Heart left ventricle (tissue), 13 donors: ENCODE measurements around the gene AP3S2.

Experiments used
- POLR2A ChIP-seq, 2 donors: fragments of 450-650 bp; IDR thresholded peaks; one replicate each; pipeline ENCODE4 v1.6.1; 2017; ENCODE audit warnings: antibody characterized with exemption in 2 of 2, mild to moderate bottlenecking in 2 of 2, moderate library complexity in 2 of 2
- TF ChIP-seq, protein P1 (sequence below), 12 donors: fragments of 200-600 bp; sonication (generic) in 4 of 12; IDR thresholded peaks; one replicate each; pipeline versions ENCODE4 v1.5.0 to v1.8.0; 2018 to 2022; ENCODE audit warnings: antibody characterized with exemption in 12 of 12, mild to moderate bottlenecking in 5 of 12
- donor health status: ischemic (EF 13 %, LVEDD 7.1; RV severe dilation, severe dysfunction).
- donor health status: DM: no; HTN: yes; CAD: no.
- donor health status: DM: no; HTN: no; CAD: no.
- donor health status: ischemic (EF 25% LVEDD 6.9; RV normal size, moderate dysfunction).
- donor health status: ischemic (EF 25% LVEDD 5.7; RV mildly dilated, moderate dysfunction).
- donor health status: ischemic (EF 35%, LVEDD 5.7; RV mildly dilated, moderate dysfunction).
- donor health status: nonischemic (EF 11% LVEDD 7.7; RV severe dilation, severe dysfunction).
- donor health status: DM: yes; HTN: yes; CAD: no.
- donor health status: PGD.
- donor health status: ischemic (EF 29% LVEDD 5.4; RV normal size, mild dysfunction).
- donor health status: nonischemic (EF 23%, LVEDD 6.1; RV moderate dilation, normal function).

DNA sequence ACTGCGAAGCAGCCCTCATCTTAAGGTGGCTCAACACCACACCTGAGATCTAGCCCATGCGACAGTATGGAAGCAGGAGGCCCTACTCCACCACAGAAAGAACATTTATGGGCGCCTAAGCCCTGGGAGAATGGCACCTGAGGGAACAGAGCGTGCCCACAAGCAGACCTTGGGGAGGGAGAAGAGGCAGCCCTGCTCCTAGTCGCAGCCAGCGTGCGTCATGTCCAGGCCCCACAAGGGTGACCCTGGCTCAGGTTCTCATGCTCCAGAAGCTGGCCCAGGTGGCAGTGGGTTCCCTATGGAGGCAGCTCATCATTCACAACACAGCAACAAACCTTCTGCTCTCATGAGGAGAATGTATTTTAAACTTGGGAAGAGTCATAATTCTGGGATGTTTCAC is 59.8 kb downstream of the AP3S2 start:
- TF ChIP-seq, protein P1, sequence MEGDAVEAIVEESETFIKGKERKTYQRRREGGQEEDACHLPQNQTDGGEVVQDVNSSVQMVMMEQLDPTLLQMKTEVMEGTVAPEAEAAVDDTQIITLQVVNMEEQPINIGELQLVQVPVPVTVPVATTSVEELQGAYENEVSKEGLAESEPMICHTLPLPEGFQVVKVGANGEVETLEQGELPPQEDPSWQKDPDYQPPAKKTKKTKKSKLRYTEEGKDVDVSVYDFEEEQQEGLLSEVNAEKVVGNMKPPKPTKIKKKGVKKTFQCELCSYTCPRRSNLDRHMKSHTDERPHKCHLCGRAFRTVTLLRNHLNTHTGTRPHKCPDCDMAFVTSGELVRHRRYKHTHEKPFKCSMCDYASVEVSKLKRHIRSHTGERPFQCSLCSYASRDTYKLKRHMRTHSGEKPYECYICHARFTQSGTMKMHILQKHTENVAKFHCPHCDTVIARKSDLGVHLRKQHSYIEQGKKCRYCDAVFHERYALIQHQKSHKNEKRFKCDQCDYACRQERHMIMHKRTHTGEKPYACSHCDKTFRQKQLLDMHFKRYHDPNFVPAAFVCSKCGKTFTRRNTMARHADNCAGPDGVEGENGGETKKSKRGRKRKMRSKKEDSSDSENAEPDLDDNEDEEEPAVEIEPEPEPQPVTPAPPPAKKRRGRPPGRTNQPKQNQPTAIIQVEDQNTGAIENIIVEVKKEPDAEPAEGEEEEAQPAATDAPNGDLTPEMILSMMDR (IDR thresholded peaks at IDR 0.05) = no peak
- TF ChIP-seq POLR2A (IDR thresholded peaks at IDR 0.05) = no peak
